GM21737 (cell line): ENCODE measurements around the gene SLC22A23.

Experiments
- ATAC-seq: cut with Tn5 transposase; IDR thresholded peaks from one replicate; pipeline ENCODE4 v1.9.1; 2021; ENCODE audit warnings: mild to moderate bottlenecking, moderate library complexity; ENCODE audit not compliant: unreplicated experiment

SLC22A23 gene

GRCh38 chr6:3356056-3356823 lies 100.6 kb downstream of the SLC22A23 start:
- peak; percentile 80 for ATAC-seq

DNA sequence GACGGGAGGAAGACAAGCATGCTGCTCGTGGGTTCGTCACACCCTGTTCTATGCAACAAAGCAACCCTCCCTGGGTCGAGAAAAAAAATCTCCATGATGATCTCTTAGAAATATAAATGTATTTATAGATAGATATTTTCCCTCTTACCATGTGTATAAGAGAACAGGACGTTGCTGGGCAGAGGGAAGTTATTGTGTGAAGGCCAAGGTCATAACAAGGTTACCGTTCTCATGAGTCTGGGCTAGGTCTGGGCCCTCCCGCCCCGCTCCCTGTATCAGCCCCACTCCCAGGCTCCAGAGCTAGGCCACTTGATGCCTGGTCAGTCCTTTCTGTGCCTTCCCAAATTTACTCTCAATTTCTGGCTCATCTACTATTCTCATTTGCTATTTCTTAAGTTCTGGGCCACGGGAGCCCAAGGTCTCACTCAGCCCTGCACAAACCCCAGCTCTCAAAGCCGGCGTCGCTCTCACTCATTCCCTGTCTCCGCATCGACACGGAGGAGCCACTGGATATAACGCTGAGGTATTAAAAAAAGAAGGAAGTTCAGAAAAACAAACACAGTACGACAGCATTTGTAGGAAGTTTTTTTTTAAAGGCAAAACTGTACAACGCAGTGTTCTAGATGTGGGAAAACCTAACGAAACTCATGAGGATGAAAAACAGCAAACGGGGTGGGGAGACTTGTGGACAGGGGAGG lies 101.3 kb downstream of the SLC22A23 start:
- ATAC-seq, result no peak

DNA sequence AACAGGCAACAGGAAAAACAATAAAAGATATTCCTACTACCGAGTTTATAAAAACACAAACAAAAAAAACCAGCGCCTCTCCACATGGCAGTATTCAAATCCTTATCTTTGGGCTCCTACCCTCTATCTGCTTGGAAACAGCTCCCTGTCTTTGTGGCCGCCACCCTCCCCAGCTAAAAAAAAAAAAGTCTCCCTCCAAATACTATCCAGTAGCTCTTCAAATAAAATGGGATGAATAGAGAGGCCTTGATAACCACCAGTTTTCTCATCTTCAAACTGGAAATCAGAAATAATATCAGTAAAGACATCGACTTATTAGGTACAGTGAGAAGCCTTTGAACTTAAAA lies 101.9 kb downstream of the SLC22A23 start:
- no peak for ATAC-seq

DNA sequence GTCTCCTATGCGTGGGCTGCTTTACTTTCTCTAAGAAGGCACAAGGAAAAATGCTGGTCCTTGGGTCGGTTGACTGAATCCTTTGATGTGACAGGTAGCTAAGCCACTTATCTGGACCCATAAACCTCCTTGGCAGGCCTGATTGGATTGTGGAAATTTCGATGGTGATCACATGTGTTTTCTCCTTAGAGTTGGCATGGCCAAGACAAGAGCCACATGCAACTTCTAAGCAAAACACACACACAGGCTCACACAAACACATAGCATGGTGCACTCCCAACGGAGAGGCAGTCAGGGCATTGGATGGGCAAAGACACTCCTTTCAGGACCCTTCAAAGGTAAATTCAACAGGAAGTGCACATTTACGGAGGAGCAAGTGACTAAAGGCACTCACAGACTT lies 102.9 kb downstream of the SLC22A23 start:
- no peak for ATAC-seq

- ATAC-seq, result no peak
Observed at GRCh38 chr6:3353213-3353903, 103.5 kb downstream of the SLC22A23 start.

DNA sequence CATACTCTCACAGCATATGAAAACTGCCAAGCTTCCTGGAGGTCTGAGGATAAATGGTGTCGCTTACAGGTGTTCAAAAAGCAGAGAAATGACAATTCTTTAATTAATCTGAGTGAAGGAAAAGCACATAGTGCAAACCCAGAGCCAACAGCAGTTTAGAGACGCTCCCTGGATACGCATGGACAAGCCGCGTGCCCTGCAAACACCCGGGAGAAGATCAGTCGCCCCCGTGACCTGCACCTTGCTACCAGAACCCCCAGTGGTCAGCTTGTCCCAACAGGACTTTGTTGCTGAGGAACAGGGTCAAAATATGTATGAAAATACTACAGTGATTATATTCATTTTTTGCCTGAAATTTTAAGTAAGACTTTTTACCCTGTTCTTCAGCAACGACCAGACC lies 104.2 kb downstream of the SLC22A23 start:
- no peak for ATAC-seq

DNA sequence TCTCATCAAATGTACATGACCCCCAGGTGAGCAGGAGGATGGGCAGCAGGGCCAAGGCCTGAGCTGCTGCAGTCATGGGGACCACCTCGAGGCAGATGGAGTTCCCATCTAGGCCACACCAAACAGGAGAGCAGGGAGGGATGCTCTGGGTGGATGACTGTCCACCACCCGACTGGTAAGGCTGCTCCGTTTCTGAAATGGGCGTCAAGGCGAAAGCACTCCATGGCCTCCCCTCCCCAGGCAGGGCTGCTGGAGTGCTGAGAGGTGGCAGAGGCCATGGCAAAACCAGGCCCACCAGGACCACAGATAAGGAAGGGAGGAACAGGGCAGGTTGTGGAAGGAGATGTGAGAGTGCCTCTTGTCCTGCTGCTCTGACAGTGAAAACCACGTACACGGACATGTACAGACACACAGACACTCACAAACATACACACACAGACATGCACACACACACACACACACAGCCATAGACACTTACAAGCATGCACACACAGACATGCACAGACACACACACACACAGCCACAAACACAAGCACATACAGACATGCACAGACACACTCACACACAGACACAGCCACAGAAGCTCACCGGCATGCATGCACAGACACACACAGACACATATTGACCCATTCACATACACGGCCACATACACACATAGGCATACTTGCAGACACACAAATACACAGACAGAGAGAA lies 104.9 kb downstream of the SLC22A23 start:
- no peak for ATAC-seq

DNA sequence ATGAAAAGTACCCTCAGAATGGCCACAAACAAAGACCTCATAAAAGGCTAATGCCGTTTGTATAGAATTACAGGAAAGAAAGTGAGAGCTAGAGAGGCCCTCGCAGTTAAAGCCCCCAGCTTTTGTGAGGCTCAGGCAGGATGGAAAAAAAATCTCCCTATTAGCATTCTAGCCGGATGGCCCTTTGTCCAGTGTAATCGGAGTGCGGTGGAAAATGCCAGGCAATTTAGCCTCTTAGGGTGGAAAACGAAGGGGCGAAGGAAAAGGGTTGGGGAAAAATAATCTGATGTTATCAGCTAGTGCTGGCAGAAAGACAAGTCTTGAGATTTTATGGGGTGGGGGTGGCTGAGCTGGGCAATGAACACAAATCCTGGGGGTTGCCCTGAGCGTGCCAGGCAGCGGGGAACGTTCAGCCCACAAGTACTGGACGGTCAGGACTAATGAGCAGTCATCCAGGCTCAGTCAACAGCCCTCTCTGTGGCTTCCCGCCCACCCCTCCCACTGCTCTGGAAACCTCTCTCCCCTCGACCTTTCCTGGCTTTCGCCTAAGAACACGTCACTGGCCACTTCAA lies 105.7 kb downstream of the SLC22A23 start:
- no peak for ATAC-seq

GRCh38 chr6:3350252-3350796 lies 106.5 kb downstream of the SLC22A23 start:
- no peak for ATAC-seq

DNA sequence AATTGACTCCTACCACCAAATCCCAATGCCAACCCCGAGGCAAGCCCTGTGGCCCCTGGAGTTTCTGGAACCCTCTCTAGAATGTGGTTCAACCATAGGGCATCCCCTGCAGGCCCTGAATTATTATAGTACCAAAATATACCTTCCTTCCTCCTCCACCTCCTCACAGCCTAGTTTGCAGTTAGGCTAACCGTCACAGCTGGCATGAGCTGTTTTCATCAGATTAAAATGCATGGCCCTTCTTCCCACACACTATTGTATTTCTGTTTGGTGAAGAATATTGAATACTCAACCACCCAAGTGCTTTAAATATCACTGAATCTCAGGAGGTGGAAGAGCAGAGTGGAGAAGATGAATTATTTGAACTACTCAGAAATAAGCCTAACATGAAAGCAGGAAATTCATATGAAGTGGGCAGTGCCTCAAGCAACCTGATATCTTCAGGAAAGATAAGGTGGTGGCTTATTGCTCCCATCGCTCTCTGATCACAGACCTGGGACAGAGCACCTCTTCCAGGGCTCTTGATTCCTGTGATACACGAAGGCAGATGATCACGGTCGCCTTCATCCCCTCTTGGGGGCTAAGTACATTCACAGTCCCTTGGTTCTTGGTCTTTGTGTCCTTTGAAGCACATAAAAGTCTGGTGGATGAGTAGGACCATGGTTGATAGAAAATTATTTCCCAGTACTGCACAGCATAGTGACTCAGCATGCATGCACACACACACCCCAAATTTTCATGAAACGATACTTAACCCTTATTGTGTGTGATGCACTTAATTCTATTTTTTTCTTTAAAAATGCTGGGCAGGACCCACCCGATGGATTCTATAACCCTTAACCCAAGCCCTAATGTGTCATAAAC lies 107.2 kb downstream of the SLC22A23 start:
- ATAC-seq, result no peak

GRCh38 chr6:3348821-3349220 lies 108.0 kb downstream of the SLC22A23 start:
- ATAC-seq, result no peak

GRCh38 chr6:3347826-3348225 lies 109.0 kb downstream of the SLC22A23 start:
- no peak for ATAC-seq

DNA sequence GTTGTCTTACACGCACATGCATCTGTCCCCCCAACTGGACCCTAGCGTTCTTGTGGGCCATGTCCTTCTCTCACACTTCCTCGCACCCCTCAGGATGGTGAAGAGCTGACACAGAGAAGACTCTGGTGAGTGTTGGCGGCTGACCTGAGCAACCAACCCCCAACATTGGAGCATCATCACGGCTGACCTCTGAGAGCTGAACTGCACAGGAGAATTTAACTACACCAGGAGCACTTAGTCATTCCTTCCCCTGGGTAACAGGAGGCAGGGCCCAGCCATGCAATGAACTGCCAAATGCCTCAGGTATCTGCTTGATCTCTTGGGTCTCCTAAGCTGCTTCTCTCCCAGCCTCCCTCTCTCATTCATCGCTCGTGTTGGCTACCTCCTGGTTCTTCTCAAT lies 109.6 kb downstream of the SLC22A23 start:
- no peak for ATAC-seq

GRCh38 chr6:3346476-3346875 lies 110.4 kb downstream of the SLC22A23 start:
- no peak for ATAC-seq

DNA sequence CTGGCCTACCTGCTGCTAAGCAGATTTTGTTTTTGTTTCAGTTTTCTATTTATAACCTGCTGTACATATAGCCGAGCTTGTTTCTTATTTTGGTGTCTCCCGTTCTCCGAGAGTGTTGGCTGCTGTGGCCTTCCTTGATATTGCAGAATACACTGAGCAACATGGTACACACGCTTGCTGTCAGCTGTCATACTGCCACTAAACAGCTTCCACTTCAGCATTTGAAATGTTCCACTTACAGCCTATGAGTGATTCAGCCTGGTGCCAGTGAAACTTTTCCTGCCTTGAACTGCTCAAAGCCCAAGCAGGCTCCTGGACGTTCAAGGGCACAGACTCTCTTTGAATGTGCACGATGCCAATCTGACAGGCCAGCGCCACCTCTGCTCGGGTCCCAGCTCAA lies 111.0 kb downstream of the SLC22A23 start:
- no peak for ATAC-seq

DNA sequence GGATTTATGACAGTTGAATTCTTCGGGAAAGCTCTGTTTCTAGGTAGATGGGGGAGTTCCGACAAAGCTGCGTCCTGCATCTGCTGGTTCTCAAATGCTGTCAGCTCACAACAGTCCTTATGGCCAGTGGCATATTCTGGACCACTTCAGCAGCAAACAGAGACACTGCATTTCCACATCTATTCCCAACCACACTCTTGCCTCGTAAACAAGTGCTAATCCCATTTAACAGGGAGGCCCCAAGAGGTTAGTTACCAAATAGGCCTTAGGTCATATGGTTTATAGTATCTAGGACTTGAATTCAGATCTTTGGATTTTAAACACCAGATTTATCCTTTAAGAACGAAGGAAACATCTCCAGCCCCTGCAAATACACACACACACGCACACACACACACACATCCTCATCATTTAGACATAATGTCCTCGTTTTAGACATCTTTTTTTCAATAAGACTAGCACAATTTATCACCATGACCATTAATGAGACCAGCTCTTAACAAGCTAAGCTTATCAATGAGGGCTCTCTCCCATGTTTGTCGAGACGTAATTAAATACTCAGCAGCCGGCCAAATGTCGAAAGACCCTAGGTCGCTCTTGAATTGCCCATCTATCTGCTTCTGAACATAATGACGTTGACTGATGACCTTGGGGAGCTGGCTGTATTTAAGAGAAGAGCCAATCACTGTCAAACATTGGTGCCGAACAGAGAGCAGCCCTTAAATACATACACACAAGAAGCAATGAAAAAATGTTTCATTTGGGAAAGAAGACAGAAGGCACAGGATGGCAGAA lies 113.6 kb downstream of the SLC22A23 start:
- no peak for ATAC-seq

GRCh38 chr6:3341467-3341866 lies 115.4 kb downstream of the SLC22A23 start:
- ATAC-seq, result no peak

- ATAC-seq, result no peak
Observed at GRCh38 chr6:3340894-3341293, 116.0 kb downstream of the SLC22A23 start.

DNA sequence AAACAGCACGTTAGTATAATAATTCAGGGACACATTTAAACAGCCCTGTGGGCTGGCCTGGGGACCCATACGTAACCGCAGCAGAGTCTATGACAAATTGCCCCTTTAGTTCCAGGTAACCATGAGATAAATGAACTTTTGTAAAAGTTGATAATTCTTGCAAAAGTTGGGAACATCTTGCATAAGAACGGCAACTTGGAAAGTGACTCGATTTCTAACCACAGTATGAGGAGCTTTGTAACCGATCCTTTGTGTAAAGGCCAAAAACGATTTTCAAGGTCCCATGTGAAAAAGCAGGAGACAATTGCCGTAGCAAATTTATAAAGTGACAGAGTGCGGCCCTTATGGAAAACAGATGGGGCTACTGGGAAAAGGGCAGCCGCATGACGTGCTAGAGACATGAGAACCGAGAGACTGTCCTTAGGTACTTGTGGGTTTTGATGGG lies 116.5 kb downstream of the SLC22A23 start:
- ATAC-seq, result no peak
